MM.1S (cell line): Measurements from ENCODE around the gene SPDYE16.
"Not testable (repeated sequence)": the region's sequence is repeated elsewhere in the genome, so short reads cannot be mapped to it uniquely, and the experiment has no call there.

Experiments used
- DNase-seq: peaks from one replicate; pipeline ENCODE4 v3.0.0-alpha.2; 2015
- H2AFZ ChIP-seq: fragments of 300-600 bp; sonication (generic); 2 replicates; pipeline ENCODE4 v1.6.0; 2016; ENCODE audit warnings: antibody characterized with exemption, low read length
- H3F3A ChIP-seq: fragments of 300-600 bp; sonication (generic); 2 replicates; pipeline ENCODE4 v1.6.1; 2016; ENCODE audit warnings: mild to moderate bottlenecking, antibody characterized with exemption, low read length, moderate library complexity, mixed read lengths; ENCODE audit not compliant: insufficient read depth
- H3K27ac ChIP-seq: fragments of 300-600 bp; sonication (generic); 2 replicates; pipeline ENCODE4 v1.5.1; 2016; ENCODE audit warnings: mild to moderate bottlenecking, low read length
- H3K27me3 ChIP-seq: fragments of 300-600 bp; sonication (generic); replicated peaks from 2 replicates; pipeline ENCODE4 v1.6.0; 2016; ENCODE audit warnings: low read length; ENCODE audit not compliant: insufficient read depth
- H3K36me3 ChIP-seq: fragments of 300-600 bp; sonication (generic); replicated peaks from 2 replicates; pipeline ENCODE4 v1.6.1; 2016; ENCODE audit warnings: mild to moderate bottlenecking, low read length, mixed read lengths; ENCODE audit not compliant: insufficient read depth
- H3K4me1 ChIP-seq: fragments of 300-600 bp; sonication (generic); 2 replicates; pipeline ENCODE4 v1.6.1; 2016; ENCODE audit warnings: low read length, mixed read lengths
- H3K4me2 ChIP-seq: fragments of 300-600 bp; sonication (generic); 2 replicates; pipeline ENCODE4 v1.6.0; 2016; ENCODE audit warnings: low read depth, low read length
- H3K4me3 ChIP-seq: fragments of 300-600 bp; sonication (generic); 2 replicates; pipeline ENCODE4 v1.5.1; 2016; ENCODE audit warnings: low read length, mixed read lengths
- H3K79me2 ChIP-seq: fragments of 300-600 bp; sonication (generic); 2 replicates; pipeline ENCODE4 v1.6.1; 2016; ENCODE audit warnings: mixed run types, low read length, mixed read lengths
- H3K9ac ChIP-seq: fragments of 300-600 bp; sonication (generic); 2 replicates; pipeline ENCODE4 v1.6.1; 2016; ENCODE audit warnings: low read length, mixed read lengths
- H3K9me2 ChIP-seq: fragments of 300-600 bp; sonication (generic); replicated peaks from 2 replicates; pipeline ENCODE4 v1.6.1; 2016; ENCODE audit warnings: mild to moderate bottlenecking, low read length, mixed read lengths; ENCODE audit not compliant: insufficient read depth
- H3K9me3 ChIP-seq: fragments of 300-600 bp; sonication (generic); replicated peaks from 2 replicates; pipeline ENCODE4 v1.6.1; 2016; ENCODE audit warnings: mild to moderate bottlenecking, low read length, mixed read lengths; ENCODE audit not compliant: insufficient read depth
- H4K20me1 ChIP-seq: fragments of 300-600 bp; sonication (generic); 2 replicates; pipeline ENCODE4 v1.6.1; 2016; ENCODE audit warnings: mild to moderate bottlenecking, low read length, moderate library complexity, mixed read lengths; ENCODE audit not compliant: insufficient read depth

SPDYE16 gene

DNA sequence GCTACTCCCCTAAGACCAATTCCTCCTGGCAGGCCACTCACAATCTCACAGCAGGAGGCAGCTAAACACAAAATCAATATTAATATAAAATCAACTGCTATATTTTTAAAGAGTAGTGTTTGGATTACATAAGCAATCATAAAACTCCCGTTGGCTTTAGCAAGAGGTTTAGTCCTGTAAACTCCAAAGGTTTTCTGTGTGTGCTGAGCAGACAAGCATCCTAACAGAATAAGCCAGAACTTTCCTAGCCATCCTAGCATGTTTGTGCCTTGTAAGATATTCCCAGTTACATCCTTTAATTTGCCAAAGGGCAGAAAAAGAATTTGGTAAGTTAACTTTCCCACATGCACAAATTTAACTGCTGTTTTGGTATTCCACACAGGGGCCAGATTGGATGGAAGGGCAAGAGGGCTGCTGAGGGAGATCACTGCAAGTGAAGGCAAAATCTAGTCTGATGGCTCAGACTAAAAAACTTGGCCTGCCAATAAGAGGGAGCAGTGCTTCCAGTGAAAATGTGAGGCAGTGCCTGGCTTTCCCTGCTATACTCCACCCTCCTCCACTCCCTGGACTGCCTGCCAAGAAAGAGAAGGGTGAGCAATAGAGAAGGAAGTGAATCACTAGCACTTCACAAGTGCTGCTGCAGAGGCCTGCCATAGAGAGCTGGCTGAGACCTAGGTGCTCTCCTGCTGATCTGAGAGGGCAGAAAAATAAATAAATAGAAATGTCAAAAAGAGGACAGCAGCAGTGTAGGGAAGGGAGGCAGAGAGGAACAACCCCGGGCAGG lies 39.9 kb upstream of the SPDYE16 start:
- not testable (repeated sequence) for H4K20me1 ChIP-seq, DNase-seq, H3F3A ChIP-seq, H3K27ac ChIP-seq, H3K79me2 ChIP-seq, H3K4me1 ChIP-seq, H2AFZ ChIP-seq, H3K9me2 ChIP-seq, H3K27me3 ChIP-seq, H3K4me2 ChIP-seq, H3K36me3 ChIP-seq, H3K9me3 ChIP-seq, H3K4me3 ChIP-seq, H3K9ac ChIP-seq

DNA sequence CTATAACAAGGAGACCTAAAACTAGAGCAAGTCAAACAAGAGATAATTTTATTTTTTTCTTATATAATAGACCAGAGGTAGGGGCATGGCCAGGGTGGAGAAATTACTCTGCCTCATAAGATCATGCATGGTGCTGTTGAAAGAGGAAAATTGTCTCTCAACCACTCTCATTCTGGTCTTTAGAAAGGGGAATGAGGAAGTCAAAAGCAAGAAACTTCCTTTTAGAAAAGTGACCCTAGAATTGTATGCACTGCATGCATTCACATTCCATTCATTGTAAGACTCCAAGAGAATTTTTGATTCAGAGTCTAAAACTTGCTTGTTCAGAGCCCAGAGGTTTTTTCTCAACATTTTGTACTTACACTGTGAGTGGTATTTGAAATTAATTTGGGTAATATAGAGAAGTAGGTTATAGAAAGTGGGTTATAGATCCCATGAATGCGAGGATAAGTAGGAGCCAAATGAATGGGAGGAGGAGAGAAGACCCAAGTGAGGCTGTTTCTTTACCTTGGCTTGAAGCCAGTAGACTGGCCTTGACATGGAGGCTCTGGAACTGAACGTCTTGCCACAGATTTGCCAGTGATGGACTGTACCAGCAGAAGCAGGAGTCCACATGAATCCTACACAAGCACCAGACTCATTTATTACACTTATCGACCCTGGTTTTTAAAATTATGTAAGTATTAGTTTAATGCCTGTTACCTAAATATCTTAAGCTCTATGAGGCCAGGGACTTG lies 33.0 kb upstream of the SPDYE16 start:
- not testable (repeated sequence) for H3K4me2 ChIP-seq, H3K4me1 ChIP-seq, H3F3A ChIP-seq, H3K9me2 ChIP-seq, H3K27me3 ChIP-seq, H3K36me3 ChIP-seq, H2AFZ ChIP-seq, DNase-seq, H3K9ac ChIP-seq, H3K9me3 ChIP-seq, H3K27ac ChIP-seq, H4K20me1 ChIP-seq, H3K79me2 ChIP-seq, H3K4me3 ChIP-seq

DNA sequence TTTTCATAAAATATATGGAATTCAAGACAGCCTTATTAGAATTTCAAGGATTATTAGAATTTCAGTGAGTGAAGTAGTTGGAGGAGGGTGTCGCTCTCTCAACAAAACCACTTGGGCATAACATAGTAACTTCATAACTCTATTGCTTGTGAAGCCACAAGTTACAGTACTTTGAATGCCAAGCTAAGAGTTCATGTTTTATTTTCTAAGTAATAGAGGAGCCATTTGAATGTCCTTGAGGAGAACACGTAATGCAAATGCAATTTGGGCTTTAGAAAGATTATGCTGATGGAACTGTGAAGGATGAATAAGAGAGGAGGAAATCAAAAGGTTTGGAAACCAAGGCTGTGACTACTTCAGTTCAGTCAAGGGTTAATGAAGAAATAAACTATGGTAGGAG lies 32.3 kb upstream of the SPDYE16 start:
- not testable (repeated sequence) for H3K9ac ChIP-seq, H4K20me1 ChIP-seq, H3K4me3 ChIP-seq, H3K27ac ChIP-seq, DNase-seq, H3K9me2 ChIP-seq, H3K9me3 ChIP-seq, H3K4me1 ChIP-seq, H3K4me2 ChIP-seq, H3F3A ChIP-seq, H2AFZ ChIP-seq, H3K36me3 ChIP-seq, H3K79me2 ChIP-seq, H3K27me3 ChIP-seq

GRCh38 chr7:76572296-76572695 lies 29.2 kb upstream of the SPDYE16 start:
- H3K4me3 ChIP-seq, H3K27me3 ChIP-seq, H3K4me1 ChIP-seq, H3K9ac ChIP-seq, H3K36me3 ChIP-seq, H3K79me2 ChIP-seq, H3K9me2 ChIP-seq, H3K9me3 ChIP-seq, H2AFZ ChIP-seq, H3F3A ChIP-seq, H3K27ac ChIP-seq, DNase-seq, H3K4me2 ChIP-seq, H4K20me1 ChIP-seq: not testable (repeated sequence)

- not testable (repeated sequence) for H3K27me3 ChIP-seq, H3K27ac ChIP-seq, H3K4me3 ChIP-seq, H2AFZ ChIP-seq, H3F3A ChIP-seq, H3K4me1 ChIP-seq, H3K36me3 ChIP-seq, H3K9ac ChIP-seq, H3K9me3 ChIP-seq, H4K20me1 ChIP-seq, H3K9me2 ChIP-seq, DNase-seq, H3K79me2 ChIP-seq, H3K4me2 ChIP-seq
Observed at GRCh38 chr7:76570324-76570775, 27.3 kb upstream of the SPDYE16 start.

- H3K9ac ChIP-seq, H3K79me2 ChIP-seq, H3K4me3 ChIP-seq, H4K20me1 ChIP-seq, H3F3A ChIP-seq, H3K4me2 ChIP-seq, H3K27ac ChIP-seq, H3K9me3 ChIP-seq, H2AFZ ChIP-seq, H3K36me3 ChIP-seq, H3K27me3 ChIP-seq, DNase-seq, H3K4me1 ChIP-seq, H3K9me2 ChIP-seq: not testable (repeated sequence)
Observed at GRCh38 chr7:76568742-76569141, 25.6 kb upstream of the SPDYE16 start.

DNA sequence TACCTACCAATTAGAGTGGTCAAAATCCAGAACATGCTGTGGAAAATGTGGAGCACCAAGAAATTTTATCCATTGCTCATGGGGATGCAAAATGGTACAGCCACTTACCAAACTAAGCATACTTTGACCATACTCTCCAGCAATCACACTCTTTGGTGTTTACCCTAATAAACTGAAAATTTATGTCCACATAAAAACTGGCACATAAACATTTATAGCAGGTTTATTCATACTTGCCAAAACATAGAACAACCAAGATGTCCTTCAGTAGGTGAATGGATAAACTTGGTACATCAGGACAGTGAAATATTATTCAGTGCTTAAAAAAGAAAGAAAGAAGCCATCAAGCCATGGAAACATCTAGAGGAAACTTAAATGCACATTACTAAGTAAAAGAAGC lies 24.7 kb upstream of the SPDYE16 start:
- not testable (repeated sequence) for H3K9me3 ChIP-seq, DNase-seq, H4K20me1 ChIP-seq, H3K9ac ChIP-seq, H3F3A ChIP-seq, H3K27me3 ChIP-seq, H3K36me3 ChIP-seq, H2AFZ ChIP-seq, H3K9me2 ChIP-seq, H3K4me1 ChIP-seq, H3K4me3 ChIP-seq, H3K4me2 ChIP-seq, H3K27ac ChIP-seq
- H3K79me2 ChIP-seq: peaks cover 11% of the 10 kb centered on the region; the same call in 1 of the 2 replicates

- H2AFZ ChIP-seq, H3K27me3 ChIP-seq, H3K36me3 ChIP-seq, H3K4me2 ChIP-seq, H3K9ac ChIP-seq, DNase-seq, H4K20me1 ChIP-seq, H3K4me3 ChIP-seq, H3K4me1 ChIP-seq, H3K9me2 ChIP-seq, H3K9me3 ChIP-seq, H3K27ac ChIP-seq, H3F3A ChIP-seq: not testable (repeated sequence)
- peaks cover 11% of the 10 kb centered on the region; the same call in 1 of the 2 replicates for H3K79me2 ChIP-seq
Observed at GRCh38 chr7:76567311-76567710, 24.2 kb upstream of the SPDYE16 start.
